AG09319 (cell line): ENCODE results near the gene DAGLA.

Source experiments
- DNase-seq: peaks from one replicate; pipeline ENCODE4 v3.0.0-alpha.2; 2010; ENCODE audit warnings: low read depth; ENCODE audit errors: extremely low read depth
- TF ChIP-seq, protein P1 (sequence below): IDR thresholded peaks from 2 replicates; pipeline ENCODE4 v1.5.1; 2011; ENCODE audit warnings: low read depth, mild to moderate bottlenecking, inconsistent platforms, low read length, moderate library complexity

The DAGLA gene

DNA sequence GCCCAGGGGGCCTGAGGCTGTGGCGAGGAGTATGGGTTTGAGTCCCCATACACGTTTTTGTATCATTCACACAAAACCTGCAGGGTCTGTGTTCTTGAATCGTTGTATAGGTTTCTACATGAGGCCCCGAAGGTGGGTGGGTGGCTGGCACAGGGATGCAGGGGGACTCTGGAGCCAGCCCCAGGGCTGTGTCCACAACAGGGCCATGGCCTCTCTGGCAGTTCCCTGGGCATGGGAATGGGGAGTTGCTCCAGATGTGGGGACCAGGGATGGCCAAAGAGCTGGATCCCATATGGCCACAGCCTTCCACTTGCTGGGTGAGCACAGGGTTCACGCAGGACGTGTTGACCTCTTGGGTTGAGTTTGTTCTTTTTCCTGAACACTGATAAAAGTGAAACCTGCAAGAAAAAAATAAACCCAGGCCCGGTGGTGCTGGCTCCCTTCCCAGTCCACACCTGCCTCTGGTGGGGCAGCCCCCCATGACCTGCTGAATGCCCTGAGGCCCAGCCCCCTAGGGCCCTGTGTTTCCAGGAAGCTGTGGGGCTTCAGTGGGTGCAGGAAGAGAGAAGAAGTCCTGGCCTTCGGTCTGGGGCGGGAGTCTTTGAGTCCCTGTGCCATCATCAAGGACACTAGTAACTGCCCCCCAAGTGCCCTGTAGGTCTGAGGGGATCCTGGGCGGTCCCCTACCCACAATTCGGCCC, 88.3 kb downstream of the DAGLA start:
- TF ChIP-seq, protein P1, sequence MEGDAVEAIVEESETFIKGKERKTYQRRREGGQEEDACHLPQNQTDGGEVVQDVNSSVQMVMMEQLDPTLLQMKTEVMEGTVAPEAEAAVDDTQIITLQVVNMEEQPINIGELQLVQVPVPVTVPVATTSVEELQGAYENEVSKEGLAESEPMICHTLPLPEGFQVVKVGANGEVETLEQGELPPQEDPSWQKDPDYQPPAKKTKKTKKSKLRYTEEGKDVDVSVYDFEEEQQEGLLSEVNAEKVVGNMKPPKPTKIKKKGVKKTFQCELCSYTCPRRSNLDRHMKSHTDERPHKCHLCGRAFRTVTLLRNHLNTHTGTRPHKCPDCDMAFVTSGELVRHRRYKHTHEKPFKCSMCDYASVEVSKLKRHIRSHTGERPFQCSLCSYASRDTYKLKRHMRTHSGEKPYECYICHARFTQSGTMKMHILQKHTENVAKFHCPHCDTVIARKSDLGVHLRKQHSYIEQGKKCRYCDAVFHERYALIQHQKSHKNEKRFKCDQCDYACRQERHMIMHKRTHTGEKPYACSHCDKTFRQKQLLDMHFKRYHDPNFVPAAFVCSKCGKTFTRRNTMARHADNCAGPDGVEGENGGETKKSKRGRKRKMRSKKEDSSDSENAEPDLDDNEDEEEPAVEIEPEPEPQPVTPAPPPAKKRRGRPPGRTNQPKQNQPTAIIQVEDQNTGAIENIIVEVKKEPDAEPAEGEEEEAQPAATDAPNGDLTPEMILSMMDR: no peak
- DNase-seq: no peak

- DNase-seq: no peak
- TF ChIP-seq, protein P1: no peak; the same call in 1 of the 2 replicates
Measured at GRCh38 chr11:61769169-61769920, 89.2 kb downstream of the DAGLA start.

GRCh38 chr11:61769946-61770683, 89.9 kb downstream of the DAGLA start:
- no peak for DNase-seq
- TF ChIP-seq, protein P1: no peak

DNA sequence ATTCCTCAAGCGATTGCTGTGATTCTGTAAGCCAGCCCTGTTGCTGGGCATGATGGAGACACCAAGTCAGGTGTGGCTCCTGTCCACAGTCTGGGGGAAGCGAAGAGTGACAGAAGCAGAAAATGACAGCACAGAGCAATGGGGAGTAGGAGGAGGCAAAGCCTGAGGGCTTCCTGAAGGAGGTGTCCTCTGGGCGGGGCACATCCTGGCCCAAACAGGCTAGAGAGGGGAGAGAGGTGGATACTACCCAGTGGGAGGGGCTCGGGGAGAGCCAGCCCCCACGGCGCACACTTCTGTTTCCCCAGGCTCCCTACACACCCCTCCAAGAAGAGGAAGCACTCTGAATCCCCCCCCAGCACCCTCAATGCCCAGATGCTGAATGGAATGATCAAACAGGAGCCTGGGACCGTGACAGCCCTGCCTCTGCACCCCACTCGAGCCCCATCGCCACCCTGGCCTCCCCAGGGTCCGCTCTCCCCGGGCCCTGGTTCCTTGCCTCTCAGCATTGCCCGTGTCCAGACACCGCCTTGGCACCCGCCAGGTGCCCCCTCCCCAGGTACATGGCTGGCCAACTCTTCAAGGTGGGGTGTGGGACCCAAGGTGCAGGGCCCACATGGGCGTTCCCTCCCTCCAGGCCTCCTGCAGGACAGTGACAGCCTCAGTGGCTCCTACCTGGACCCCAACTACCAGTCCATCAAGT, 91.2 kb downstream of the DAGLA start:
- no peak for DNase-seq
- TF ChIP-seq, protein P1: no peak

DNA sequence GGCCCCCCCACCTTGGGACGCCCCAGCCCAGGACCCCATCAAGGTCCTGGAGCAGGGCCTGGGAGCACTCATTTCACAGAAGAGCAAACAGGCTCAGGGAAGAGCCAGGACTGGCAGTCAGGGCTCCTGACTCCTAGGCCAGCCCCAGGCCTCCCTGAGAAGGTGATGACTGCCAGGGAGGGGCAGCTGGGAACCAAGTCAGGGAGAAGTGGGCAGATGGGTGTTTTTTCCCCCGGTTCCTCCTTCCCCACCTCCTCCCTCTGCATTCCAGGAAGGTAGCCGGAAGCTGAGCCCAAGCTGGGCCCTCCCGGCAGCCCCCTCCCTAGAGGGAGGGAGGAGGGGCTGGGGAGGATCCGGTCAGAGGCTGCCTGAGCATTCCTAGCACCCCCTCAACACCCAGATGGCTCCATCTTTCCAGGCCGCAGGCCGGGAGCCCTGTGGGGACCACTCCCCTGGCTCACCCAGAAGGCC, 91.8 kb downstream of the DAGLA start:
- no peak for DNase-seq
- TF ChIP-seq, protein P1: no peak

DNA sequence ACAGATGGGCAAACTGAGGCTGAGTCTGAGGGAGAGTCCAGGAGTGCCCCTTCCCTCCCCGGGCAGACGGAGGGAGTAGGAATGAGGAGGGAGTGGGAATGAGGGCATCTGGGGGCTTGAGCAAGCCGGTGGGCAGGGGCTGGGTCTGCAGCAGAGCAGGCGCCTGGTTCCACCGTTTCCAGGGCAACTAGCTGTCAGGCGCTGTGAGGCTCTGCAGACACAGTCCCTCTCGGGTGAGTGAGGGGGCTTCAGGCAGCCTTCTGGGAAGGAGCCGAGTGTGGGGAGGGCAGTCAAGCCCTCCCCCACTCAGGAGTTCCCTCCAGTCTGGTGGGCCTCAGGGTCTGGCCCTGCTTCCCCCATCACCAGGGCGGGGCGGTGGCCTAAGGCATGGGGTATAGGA, 93.2 kb downstream of the DAGLA start:
- TF ChIP-seq, protein P1: no peak
- DNase-seq: no peak
